ENCODE data around the gene COL6A2. TPM values are rescaled to one million over a fixed set of nuclear protein-coding genes. Genes with fewer than 3 reads are reported as not detected.

COL6A2 gene
- polyA plus RNA-seq, 3 donors: 171 to 264 (median 225) TPM

DNA sequence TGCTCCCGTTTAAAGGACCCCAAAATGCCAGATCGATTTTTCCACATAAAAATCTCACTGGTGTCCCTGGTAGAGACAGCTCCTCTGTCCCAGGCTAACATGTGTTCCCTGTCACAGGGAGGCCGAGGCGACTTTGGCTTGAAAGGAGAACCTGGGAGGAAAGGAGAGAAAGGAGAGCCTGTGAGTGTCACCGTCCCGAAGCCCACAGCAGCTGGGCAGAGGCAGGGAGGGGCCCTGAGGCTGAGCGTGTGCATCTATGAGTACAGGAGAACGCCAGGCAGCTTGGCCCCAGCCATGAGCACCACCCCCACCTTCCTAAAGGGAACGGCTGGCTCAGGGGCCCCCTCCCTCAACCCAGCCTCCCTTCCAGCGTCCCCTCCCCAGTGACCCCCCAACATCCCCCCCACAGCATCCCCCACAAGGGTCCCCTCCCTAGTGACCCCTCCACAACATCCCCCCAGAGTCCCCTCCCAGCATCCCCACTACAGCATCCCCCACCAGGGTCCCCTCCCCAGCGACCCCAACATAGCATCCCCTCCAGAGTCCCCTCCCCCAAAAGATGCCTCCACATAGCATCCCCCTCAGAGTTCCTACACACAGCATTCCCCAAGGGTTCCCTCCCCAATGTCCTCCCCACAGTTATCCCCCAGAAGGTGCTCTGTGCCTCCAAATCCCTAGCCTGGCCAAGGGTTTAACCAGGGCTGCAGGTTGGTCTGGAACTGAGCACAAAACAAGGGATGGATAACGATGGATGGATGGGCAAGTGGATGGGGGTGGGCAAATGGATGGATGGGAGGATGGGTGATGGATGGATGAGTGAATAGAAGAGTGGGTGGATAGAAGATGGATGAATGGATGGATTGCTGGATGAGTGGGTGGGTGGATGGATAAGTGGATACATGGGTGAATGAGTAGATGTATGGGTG, 25.1 kb downstream of the COL6A2 start:
- DNase-seq: no peak

DNA sequence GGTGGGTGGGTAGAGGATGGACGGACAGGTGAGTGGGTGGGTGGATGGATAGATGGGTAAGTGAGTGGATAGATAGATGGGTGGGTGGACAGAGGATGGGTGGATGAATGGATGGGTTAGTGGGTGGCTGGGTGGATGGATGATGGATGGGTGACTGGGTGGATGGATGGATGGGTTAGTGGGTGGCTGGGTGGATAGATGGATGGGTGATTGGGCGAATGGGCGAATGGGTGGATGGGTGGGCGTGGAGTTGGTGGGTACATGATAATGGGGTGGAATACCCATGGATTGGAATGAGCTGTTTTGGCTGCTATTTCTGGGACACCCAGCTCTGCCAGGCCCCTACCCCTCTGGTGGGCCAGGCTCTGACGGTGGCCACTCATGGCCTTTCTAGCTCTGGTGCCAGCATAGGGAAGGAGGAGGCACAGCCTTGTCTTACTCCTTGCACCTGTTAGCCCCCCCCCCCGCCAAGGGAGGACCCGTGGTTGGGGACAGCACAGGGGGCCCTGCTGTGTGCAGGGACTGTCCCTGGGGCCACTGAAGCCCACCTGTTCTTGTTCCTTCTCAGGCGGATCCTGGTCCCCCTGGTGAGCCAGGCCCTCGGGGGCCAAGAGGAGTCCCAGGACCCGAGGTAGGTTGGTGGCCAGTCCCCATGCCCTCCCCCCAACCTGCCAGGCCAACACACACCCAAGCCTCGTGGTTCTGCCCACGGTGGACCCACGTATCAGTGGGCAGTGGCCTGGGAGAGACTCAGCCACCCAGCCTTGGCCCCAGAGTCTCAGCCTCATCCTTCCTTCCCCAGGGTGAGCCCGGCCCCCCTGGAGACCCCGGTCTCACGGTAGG, 26.4 kb downstream of the COL6A2 start:
- DNase-seq: no peak

DNA sequence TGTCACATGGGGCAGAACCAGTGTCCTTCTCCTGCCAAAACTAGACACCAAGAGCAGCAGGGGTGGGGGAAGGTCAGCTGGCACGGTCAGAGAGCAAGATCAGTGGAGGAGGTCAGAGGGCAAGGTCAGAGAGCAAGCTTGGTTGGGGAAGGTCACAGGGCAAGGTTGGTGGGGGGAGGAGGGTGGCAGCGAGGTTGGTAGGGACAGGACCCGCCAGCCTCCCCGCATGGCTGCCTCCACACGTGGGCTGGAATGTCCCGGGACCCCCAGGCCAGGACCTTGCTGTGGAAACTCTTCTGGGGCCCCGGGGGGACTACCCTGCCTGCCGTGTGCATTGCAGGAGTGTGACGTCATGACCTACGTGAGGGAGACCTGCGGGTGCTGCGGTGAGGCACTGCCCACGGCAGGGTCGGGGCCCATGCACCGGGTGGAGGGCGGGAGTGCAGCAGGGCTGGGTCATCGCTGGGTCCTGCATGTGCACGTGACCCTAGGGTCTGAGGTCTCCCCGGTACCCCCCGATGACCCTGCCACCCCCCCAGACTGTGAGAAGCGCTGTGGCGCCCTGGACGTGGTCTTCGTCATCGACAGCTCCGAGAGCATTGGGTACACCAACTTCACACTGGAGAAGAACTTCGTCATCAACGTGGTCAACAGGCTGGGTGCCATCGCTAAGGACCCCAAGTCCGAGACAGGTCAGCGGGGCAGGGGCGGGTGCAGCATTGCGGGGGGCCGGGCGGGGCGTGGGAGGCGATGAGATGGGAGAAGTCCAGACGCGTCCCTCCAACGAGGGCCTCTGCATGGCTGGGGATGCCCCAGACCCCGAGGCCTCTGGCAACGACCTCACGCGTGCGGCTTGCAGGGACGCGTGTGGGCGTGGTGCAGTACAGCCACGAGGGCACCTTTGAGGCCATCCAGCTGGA, 27.3 kb downstream of the COL6A2 start:
- no peak for DNase-seq

DNA sequence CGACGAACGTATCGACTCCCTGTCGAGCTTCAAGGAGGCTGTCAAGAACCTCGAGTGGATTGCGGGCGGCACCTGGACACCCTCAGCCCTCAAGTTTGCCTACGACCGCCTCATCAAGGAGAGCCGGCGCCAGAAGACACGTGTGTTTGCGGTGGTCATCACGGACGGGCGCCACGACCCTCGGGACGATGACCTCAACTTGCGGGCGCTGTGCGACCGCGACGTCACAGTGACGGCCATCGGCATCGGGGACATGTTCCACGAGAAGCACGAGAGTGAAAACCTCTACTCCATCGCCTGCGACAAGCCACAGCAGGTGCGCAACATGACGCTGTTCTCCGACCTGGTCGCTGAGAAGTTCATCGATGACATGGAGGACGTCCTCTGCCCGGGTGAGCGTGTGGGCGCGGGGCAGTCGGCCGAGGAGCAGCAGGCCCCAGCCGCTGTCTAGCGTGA, 28.0 kb downstream of the COL6A2 start:
- DNase-seq: no peak

DNA sequence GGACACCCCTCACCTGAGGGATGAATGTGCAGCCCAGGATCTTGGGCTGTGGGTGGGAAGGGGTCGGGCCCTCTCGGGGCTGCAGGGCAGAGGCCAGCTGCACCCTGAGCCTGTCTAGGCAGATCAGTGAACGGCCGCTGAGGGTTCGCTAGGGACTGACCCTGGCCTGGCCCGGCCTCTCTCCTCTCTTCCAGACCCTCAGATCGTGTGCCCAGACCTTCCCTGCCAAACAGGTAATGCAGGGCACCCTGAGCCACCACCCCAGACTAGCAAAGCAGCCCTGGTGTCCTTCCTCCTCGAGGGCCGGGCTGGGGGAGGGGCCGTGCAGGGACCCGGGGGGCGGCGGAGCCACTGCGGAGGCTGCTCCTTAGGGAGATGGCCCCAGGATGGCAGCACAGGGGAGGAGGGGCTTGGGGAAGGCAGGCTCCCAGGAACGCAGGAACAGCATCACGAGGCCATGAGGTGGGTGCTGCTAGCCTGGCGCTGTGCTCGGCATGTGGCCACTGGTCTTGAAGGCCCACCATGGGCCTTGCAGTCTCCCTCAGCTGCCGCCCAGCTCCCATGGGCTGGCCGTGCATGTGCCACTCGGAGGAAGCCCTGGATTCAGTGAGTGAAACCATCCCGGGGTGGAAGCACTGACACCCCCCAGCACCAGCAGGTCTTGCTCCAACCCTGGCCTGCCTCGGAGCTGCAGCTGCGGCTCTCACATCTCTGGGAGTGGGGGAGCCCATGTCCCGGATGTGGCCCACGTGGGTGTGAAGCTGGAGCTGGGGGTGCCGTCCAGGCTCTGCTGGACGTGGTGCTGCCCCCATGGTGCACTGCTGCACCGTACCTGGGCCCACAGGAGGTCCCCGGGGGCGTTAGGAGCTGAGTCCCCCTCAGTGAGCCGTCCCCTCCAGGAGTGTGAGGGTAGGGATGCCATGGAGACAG, 28.7 kb downstream of the COL6A2 start:
- no peak for DNase-seq

DNA sequence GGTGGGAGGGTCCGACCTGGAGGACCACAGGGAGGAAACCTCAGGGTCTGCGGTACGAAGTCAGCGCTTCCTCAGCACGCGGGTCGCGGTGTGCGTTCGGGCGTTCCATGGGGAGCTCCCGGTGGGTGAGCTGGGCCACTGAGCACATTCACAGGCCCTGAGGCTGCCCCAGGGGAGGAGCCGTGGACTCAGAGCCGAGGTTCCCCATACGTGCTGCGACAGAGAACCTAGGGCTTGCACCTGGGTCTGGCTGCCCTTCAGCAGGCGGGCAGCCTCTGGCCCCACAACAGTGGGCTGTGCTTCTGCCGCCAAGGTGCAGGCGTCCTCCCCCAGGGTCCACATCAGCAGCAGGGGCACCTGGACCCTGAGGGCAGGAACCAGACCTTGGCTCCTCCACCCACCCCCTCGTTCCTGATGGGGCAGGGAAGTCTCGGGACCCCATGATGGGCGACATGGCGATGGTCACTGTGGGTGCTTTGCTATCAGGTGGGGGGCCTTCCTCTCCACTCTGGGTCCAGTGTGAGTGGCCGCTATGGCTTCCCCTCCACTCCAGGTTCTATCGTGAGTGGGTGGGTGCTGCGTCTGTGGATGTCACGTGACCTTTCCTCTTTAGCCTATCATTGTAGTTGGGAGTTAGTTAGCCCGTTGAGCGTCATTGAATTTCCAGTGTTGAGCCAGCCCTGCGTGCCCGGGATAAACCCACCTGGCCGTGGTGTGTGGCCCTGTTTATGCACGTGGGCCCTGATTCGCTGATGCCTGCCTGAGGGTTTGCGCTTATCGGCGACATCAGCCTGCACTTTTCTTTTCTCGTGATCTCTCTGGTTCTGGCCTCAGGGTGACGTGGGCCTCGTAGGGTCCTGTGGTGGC, 29.6 kb downstream of the COL6A2 start:
- no peak for DNase-seq

DNA sequence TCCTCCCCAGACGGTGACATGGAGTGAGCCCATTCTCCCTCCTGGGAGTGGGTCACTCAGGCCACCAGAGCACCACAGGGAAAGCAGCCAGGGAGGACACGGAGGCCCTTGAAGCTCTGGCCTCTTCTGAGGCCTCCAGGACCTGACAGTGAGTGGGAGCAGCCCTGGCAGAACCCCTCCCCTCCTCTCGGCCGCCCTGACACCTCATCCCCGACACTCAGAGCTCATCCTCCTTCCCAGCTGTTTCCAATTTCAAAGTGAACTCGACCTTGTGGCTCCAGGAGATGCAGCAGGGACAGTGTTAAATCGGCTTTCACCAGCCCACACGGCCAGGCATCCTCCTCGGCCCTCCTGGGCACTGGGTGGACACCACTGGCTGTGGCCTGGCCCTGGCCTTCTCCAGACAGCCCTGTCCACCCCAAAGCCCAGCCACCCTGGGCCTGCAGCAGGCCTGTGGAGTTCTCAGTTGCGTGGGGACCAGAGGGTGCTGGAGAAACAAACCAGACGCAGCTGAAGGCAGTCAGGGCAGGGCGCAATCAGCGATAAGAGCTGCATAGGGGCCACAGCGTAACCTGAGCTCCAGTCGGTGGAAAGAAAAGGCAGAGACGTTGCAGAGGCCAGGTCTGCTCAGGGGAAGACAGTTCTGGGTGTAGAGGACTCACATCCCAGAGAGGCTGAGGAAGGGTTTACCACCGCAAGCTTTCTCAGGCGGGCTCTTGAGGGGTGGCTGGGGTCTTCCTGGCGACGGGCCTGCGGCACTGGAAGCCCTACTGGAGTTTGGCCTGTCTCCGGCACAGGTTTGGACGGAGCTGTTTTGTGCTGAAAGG, 30.4 kb downstream of the COL6A2 start:
- DNase-seq: peak; percentile 43

DNA sequence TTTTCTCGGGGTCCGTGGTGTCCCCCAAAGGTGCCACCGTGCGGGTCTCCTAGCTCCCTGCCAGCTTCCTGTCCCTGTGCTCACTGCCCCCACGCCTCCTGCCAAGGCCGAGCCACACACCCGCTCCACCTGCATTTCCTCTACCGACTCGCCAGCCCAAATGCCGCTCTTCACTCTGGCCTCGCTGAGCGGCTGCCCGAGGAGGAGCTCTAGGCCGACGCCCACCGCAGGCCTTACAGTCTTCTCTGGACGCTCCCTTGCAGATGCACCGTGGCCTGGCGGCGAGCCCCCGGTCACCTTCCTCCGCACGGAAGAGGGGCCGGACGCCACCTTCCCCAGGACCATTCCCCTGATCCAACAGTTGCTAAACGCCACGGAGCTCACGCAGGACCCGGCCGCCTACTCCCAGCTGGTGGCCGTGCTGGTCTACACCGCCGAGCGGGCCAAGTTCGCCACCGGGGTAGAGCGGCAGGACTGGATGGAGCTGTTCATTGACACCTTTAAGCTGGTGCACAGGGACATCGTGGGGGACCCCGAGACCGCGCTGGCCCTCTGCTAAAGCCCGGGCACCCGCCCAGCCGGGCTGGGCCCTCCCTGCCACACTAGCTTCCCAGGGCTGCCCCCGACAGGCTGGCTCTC, 31.1 kb downstream of the COL6A2 start:
- no peak for DNase-seq

DNA sequence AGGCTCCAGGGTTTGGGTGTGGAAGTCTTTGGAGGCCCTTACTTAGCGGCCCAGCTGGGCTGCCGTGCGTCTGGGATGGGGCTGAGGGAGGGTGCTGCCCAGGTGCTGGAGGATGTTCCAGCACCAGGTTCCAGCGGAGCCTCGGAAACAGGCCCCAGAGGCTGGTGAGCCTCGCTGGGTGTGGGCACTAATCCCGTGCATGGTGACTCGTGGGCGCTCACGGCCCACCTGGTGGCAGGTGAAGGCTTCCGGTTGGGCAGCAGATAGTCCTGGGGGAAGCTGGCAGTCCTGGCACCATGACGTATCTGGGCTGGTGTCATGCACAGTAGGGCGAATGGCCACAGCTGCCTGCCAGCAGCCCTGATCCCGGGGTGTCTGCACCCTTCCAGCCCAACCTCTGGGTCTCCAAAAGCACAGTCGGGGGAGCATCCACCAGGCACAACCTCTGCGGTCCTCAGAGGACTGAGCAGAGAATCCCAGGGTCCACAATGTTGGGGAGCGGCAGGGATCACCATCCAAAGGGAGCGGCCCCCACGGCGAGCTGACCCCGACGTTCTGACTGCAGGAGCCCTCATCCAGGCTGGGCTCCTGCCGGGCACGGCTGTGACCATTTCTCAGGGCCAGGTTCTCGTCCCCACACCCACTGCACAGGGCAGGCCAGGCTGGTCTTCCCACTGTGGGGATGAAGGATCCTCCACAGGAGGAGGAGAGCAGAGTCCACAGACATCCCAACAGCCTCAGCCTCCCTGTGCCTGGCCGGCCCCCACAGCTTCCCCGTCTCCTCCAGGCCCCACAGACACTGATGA, 32.1 kb downstream of the COL6A2 start:
- DNase-seq: no peak

DNA sequence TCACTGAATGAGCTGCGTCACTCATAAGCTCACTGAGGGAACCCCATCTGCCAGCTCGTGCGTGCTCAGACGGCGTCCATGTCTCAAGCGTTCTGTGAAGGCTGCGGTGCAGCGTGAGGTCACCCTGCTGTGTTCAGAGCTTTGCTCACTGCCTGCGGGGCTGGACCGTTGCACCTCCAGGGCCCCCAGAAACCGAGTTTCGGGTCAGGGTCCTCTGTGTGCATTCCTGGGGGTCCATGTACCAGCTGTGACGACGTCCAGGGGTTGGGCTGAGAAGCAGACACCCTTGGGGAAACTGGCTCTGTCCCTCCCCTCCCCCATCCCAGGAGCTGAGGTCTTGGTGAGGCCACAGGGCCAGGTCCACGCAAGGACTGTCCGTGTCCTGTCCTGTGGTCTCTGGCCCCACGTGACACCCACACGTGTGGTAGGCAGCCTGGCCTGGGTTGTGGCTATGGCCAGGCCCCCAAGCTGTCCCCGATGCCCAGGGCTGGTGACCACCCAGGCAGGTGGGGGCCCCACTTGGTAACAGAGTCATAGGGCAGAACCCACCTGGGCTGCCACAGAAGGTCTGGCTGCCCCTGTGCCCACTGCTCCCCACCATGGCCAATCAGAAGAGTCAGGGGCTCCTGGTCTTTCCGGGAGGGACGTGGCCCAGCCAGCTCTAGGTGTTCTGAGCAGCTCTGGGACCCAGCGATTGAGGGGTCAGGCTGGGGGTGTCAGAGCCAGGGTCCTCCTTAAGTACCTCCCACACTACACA, 33.1 kb downstream of the COL6A2 start:
- no peak for DNase-seq

DNA sequence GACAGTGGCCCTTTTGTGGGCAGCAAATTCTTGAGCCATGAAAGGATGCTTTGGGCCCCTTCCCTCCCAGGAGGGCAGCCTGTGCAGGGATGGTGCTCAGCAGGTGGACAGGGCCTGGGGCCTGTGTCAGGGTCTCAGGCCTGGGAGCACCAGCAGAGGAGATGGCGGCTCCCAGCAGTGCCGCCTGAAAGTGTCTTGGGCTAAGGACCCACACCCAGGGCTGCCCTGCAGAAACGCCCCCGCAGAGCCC, 33.6 kb downstream of the COL6A2 start:
- no peak for DNase-seq

DNA sequence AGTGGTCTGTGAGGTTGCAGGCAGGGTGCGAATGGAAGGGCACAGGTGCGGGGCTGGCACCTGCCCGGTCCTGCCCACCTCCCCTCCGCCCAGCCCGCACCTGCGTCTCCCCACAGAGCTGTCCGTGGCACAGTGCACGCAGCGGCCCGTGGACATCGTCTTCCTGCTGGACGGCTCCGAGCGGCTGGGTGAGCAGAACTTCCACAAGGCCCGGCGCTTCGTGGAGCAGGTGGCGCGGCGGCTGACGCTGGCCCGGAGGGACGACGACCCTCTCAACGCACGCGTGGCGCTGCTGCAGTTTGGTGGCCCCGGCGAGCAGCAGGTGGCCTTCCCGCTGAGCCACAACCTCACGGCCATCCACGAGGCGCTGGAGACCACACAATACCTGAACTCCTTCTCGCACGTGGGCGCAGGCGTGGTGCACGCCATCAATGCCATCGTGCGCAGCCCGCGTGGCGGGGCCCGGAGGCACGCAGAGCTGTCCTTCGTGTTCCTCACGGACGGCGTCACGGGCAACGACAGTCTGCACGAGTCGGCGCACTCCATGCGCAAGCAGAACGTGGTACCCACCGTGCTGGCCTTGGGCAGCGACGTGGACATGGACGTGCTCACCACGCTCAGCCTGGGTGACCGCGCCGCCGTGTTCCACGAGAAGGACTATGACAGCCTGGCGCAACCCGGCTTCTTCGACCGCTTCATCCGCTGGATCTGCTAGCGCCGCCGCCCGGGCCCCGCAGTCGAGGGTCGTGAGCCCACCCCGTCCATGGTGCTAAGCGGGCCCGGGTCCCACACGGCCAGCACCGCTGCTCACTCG, 34.1 kb downstream of the COL6A2 start:
- no peak for DNase-seq

DNA sequence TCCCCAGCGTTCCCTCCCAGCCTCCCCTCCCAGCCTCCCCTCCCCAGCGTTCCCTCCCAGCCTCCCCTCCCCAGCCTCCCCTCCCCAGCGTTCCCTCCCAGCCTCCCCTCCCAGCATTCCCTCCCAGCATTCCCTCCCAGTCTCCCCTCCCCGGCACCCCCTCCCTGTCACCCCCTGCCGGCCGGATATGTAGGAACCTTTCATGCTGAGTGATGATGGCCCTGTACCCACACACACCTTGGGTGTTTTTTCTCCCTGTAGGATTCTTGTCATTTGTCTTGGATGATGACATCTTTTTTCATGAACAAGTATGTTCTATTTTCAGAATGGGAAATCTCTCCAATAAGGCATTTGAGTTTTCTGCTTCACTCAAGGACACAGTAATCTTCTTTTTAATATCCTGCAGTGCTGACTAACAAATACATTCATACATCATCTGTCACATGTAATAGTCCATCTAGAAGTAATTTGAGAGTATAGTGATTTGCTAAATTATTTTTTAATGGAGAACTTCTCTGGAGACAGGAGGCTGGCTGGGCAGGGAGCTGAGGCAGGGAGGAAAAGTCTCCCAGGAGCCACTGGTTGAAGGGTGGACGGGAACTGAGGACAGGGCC, 38.0 kb downstream of the COL6A2 start:
- DNase-seq: no peak

DNA sequence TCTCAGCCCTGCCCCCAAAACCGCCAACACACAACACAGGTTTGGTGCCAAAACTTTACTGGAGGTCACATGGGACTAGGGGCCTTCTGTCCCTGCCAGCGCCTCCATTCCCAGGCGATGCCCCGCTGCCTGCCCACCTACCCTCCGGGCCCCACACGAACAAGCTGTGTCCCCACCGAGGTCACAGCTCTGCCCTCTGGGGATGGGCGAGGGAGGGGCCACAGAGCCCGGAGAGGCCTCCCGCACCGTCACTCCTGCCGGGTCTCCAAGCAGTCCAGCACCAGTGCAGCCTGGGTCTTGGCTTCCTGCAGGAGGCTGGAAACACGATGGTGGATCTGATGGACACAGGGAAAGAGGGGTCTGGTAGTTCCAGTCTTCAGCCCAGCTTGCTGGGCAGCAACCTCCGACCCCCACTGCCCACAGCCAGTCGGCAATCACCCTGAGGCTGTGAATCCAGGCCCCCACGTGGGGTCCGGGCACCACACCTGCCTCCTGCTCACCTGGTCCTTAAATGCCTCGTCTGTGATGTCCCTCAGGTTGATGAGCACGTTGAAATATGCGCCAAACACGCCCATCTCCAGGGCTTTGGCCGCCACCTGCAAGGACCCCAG, 38.9 kb downstream of the COL6A2 start:
- no peak for DNase-seq

DNA sequence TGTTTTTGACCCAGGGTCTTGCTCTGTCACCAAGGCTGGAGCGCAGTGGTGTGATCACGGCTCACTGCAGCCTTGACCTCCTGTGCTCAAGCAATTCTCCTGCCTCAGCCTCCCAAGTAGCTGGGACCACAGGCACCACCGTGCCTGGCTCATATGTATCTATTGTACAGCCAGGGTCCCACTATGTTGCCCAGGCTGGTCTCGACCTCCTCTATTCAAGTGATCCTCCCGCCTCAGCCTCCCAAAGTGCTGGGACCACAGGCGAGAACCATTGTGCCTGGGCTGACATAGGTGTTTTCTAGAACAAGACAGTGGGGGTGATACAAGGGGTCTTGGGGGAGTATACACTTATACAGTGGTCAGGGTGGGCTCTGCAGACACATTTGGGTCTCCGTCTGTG, 40.0 kb downstream of the COL6A2 start:
- no peak for DNase-seq

All from renal pelvis (tissue), 4 donors.